Activated CD8-positive, alpha-beta T cell treated with anti-CD3 and anti-CD28 coated beads for 36 hours (primary cell): ENCODE data around the gene ZNF148. TPM values are rescaled to one million over a fixed set of nuclear protein-coding genes. Genes with fewer than 3 reads are reported as not detected.
A peak's percentile ranks its signal among the peaks of the same experiment; 100 is the strongest.

Experiments used
- ATAC-seq: fragments of 200-7000 bp; cut with Tn5 transposase; one replicate; pipeline ENCODE4 v1.10.0; 2021; ENCODE audit warnings: mild to moderate bottlenecking, moderate library complexity
- CTCF ChIA-PET: fragments of 350-600 bp; sonication (Branson Sonifier 250); formaldehyde crosslinking; loops from one replicate; lab custom pipeline; 2021; ENCODE audit warnings: antibody characterized with exemption; lab: Charles Lee
- POLR2A ChIA-PET: fragments of 350-600 bp; sonication (Branson Sonifier 250); formaldehyde crosslinking; loops from one replicate; lab custom pipeline; 2021; ENCODE audit warnings: antibody characterized with exemption; lab: Charles Lee
- DNase-seq: peaks from one replicate; pipeline ENCODE4 v3.0.0-alpha.2; 2020
- H3K27ac Mint-ChIP-seq: one replicate; pipeline ENCODE4 v1.8.0; 2021; ENCODE audit warnings: mild to moderate bottlenecking, mixed read lengths
- H3K27me3 Mint-ChIP-seq: one replicate; pipeline ENCODE4 v1.8.0; 2021; ENCODE audit warnings: mixed read lengths
- H3K36me3 Mint-ChIP-seq: one replicate; pipeline ENCODE4 v1.8.0; 2021; ENCODE audit warnings: low read depth, mixed read lengths
- H3K4me1 Mint-ChIP-seq: one replicate; pipeline ENCODE4 v1.8.0; 2021; ENCODE audit warnings: low read depth, mixed read lengths
- H3K4me3 Mint-ChIP-seq: one replicate; pipeline ENCODE4 v1.8.0; 2021; ENCODE audit warnings: mild to moderate bottlenecking, moderate library complexity, mixed read lengths
- H3K9me3 Mint-ChIP-seq: one replicate; pipeline ENCODE4 v1.8.0; 2021; ENCODE audit warnings: mixed read lengths
- CTCF ChIP-seq: fragments of 200-600 bp; IDR thresholded peaks from one replicate; pipeline ENCODE4 v1.8.0; 2022; ENCODE audit warnings: antibody characterized with exemption, mild to moderate bottlenecking
- intact Hi-C: fragments of 100-400 bp; cut with micrococcal nuclease; formaldehyde crosslinking; loops from one replicate; pipeline ENCODE4 v1.10.0; 2022
- total RNA-seq, 2 experiments: library from RNA; stranded (reverse); gene quantifications; one replicate each; pipeline ENCODE4 v1.2.3, GENCODE V29; 2021

The ZNF148 gene
- total RNA-seq, 2 experiments from 2014 or later = 36.3 to 36.9 TPM

DNA sequence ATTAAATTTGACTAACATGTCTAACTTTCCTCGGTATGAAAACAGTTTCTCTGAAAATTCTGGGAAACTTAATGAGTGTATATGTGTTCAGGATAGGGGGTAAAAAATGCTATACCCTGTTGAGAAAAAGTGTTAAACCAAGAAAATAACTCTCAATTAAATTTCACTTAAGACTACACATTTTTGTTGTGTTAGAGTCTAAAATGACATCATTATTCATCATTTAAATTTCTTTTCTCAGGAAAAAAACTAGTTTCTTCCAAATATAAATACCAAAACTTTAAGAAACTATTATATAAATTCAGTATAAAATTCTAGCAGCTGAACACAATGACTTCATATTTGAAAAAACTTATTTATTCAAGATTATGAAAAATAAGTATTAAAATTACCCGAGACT is 52.2 kb downstream of the ZNF148 start:
- peaks cover 38% of the 10 kb centered on the region for H3K36me3 Mint-ChIP-seq
- CTCF ChIA-PET = no interaction called here

DNA sequence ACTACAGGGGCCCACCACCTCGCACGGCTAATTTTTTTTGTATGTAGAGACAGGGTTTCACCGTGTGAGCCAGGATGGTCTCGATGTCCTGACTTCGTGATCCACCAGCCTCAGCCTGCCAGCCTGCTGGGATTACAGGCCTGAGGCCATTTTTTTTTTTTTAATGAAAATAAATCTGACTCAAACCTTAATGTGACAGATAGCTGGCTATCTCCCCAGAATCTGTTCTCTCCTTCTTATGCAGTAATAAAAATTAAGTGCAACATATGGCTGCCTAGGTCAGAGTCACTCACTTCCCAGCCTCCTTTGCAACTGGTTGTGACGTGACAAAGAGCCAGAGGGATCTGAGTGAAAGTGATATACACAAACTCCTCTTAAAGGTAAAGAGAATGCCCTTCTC is 53.0 kb downstream of the ZNF148 start:
- intact Hi-C loops = no loop called here
- H3K4me1 Mint-ChIP-seq = peaks cover 12% of the 10 kb centered on the region
- no peaks in the 10 kb centered on the region for H3K27me3 Mint-ChIP-seq
- DNase-seq (no peak), ATAC-seq (no peak)
- CTCF ChIA-PET = no interaction called here
- peaks cover 36% of the 10 kb centered on the region for H3K36me3 Mint-ChIP-seq
- no peak for TF ChIP-seq CTCF
- H3K4me3 Mint-ChIP-seq = no peak overlapping the region
- no peak overlapping the region for H3K27ac Mint-ChIP-seq
- H3K9me3 Mint-ChIP-seq = peaks cover 9% of the 10 kb centered on the region
- POLR2A ChIA-PET = no interaction called here

More for the DNA sequence above, 52.2 kb downstream of the ZNF148 start:
- peaks cover 9% of the 10 kb centered on the region for H3K9me3 Mint-ChIP-seq
- intact Hi-C loops = no loop called here
- POLR2A ChIA-PET = no interaction called here
- H3K4me3 Mint-ChIP-seq = no peak overlapping the region
- ATAC-seq (no peak), DNase-seq (no peak)
- TF ChIP-seq CTCF = no peak
- no peaks in the 10 kb centered on the region for H3K27me3 Mint-ChIP-seq
- H3K27ac Mint-ChIP-seq = no peak overlapping the region
- H3K4me1 Mint-ChIP-seq = peaks cover 13% of the 10 kb centered on the region

- no peak for TF ChIP-seq CTCF
- H3K4me1 Mint-ChIP-seq = peaks cover 14% of the 10 kb centered on the region
- no peaks in the 10 kb centered on the region for H3K27me3 Mint-ChIP-seq
- CTCF ChIA-PET = interaction anchor here (1.4 kb wide), 1 partner anchor 9 kb away, joined by 3 read pairs; no protein-coding TSS in a partner anchor
- no peak for ATAC-seq
- DNase-seq = no peak
- no peak overlapping the region for H3K27ac Mint-ChIP-seq
- POLR2A ChIA-PET = no interaction called here
- H3K36me3 Mint-ChIP-seq = peaks cover 30% of the 10 kb centered on the region
- H3K9me3 Mint-ChIP-seq = no peaks in the 10 kb centered on the region
- H3K4me3 Mint-ChIP-seq = no peak overlapping the region
- intact Hi-C loops = no loop called here
These were observed 55.4 kb downstream of the ZNF148 start for GRCh38 chr3:125319765-125320164.

GRCh38 chr3:125318871-125319270 is 56.3 kb downstream of the ZNF148 start:
- no peak overlapping the region for H3K4me3 Mint-ChIP-seq
- no peak for TF ChIP-seq CTCF
- ChIA-PET CTCF (no interaction called here), POLR2A (no interaction called here)
- H3K4me1 Mint-ChIP-seq = peaks cover 17% of the 10 kb centered on the region
- DNase-seq (no peak), ATAC-seq (no peak)
- peaks cover 29% of the 10 kb centered on the region for H3K36me3 Mint-ChIP-seq
- intact Hi-C loops = no loop called here
- H3K9me3 Mint-ChIP-seq = no peaks in the 10 kb centered on the region
- no peak overlapping the region for H3K27ac Mint-ChIP-seq
- H3K27me3 Mint-ChIP-seq = no peaks in the 10 kb centered on the region

DNA sequence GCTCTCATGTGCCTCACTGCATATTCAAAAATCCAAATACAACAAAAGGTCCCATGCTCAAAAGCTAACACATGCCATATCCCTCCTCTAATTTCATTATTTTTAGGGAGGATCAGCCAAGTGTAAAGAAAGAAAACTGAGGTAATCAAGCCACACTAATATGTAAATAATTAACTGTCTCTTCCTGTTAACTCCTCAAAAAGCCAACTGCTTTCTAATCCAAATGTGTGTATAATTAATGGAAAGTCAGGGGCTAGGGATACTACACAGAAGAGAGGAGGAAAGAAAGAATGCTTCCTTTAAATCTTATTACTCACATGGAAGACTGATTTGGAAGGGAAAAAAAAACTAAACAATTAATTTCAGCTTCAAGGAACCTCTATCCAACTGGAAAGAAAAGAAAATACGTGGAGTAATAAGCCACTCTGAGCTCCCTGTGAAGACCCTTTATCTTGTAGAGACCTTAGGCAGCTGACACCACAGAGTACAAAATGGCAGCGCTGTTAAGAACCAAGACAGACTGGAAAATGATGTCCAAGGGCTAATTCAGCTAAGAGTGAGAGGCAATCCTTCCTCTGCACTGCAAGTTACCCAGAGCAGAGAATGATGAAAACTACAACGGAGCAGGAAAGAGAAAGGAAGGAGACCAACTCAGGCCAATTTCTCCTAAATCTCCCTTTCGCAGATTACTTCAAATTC is 56.8 kb downstream of the ZNF148 start:
- DNase-seq (no peak), ATAC-seq (no peak)
- no peaks in the 10 kb centered on the region for H3K27me3 Mint-ChIP-seq
- no peaks in the 10 kb centered on the region for H3K9me3 Mint-ChIP-seq
- peak overlapping the region; percentile 78 for H3K27ac Mint-ChIP-seq
- CTCF ChIA-PET = no interaction called here
- H3K36me3 Mint-ChIP-seq = peaks cover 28% of the 10 kb centered on the region
- TF ChIP-seq CTCF = no peak
- peaks cover 19% of the 10 kb centered on the region for H3K4me1 Mint-ChIP-seq
- no peak overlapping the region for H3K4me3 Mint-ChIP-seq
- intact Hi-C loops = no loop called here
- POLR2A ChIA-PET = no interaction called here
